ENCODE data around the gene SLC12A3. TPM values are rescaled to one million over a fixed set of nuclear protein-coding genes. Genes with fewer than 3 reads are reported as not detected.

The SLC12A3 gene
- total and polyA plus RNA-seq, 5 donors from 2014 or later: not detected

DNA sequence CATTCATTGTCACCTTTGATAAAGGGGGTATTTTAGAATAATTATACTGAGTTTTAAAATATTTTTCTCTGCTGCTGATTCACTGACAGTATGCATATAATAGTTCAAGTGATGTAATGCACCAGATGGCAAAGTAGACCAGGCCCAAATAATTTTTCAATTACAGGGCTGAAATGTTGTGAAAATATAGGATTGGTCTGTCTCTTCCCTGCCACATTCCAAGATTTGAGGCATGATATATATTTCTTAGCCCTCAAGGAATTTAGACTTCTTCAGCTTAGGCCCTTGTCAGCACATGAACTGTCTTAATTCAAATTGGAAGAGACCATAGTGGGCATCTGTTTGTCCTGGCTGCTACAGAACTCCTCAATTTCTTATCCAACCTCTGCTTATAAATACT is 39.2 kb upstream of the SLC12A3 start:
- peak overlapping the region in 2 of 3 donors; percentile 55 to 91 for H3K27ac Mint-ChIP-seq
- H3K27me3 Mint-ChIP-seq: peaks cover 7% of the 10 kb centered on the region
- H3K36me3 Mint-ChIP-seq: peaks cover 42% of the 10 kb centered on the region
- peak overlapping the region in 1 of 4 donors; percentile 27 for H3K4me3 Mint-ChIP-seq
- Histone ChIP-seq H3K36me3 (ENCODE audit: control insufficient read depth, insufficient read depth, low read length) (peaks cover 39% of the 10 kb centered on the region), H3K4me3 (ENCODE audit: low read depth, low read length) (no peak overlapping the region), H3K9me3 (ENCODE audit: control insufficient read depth in 2 of 2, low read length in 2 of 2) (no peaks in the 10 kb centered on the region), H3K4me1 (ENCODE audit: control insufficient read depth, insufficient read depth, low read length, poor library complexity, severe bottlenecking) (peaks cover 6% of the 10 kb centered on the region), H3K27ac (ENCODE audit: insufficient read depth, low read length, poor library complexity, severe bottlenecking) (peak overlapping the region; percentile 14), H3K27me3 (ENCODE audit: control insufficient read depth, insufficient read depth, low read length) (no peaks in the 10 kb centered on the region)
- no peak for DNase-seq
- peaks cover 14 to 48% (median 24%) of the 10 kb centered on the region in 4 donors for H3K4me1 Mint-ChIP-seq
- H3K9me3 Mint-ChIP-seq: peaks cover 0 to 1% (median 0%) of the 10 kb centered on the region in 7 donors
- no peak for ATAC-seq (ENCODE audit: low read depth in 2 of 2)

- H3K36me3 Mint-ChIP-seq: peaks cover 52% of the 10 kb centered on the region
Observed at GRCh38 chr16:56828647-56829046, 36.4 kb upstream of the SLC12A3 start.

DNA sequence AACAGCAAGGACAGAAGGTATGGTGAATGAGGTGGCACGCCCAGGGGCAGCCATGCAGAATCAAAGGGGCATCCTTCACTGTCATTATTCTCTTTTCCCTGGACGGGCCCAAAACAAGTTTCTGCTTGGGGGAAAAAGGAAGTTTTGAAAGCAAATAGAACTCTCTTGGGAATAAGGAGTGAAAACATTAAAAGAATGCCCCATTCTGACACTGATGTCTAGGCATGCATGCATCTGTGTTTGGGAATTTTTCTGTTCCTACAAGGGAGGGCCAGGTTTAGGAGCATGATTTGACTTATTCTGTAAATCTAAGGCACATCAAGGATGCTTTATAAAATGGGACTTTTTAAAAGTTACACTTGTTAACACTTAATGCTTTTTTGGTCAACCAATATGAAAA is 34.3 kb upstream of the SLC12A3 start:
- no peak overlapping the region for H3K4me3 ChIP-seq (ENCODE audit: low read depth, low read length)

More at GRCh38 chr16:56828647-56829046, 36.4 kb upstream of the SLC12A3 start:
- ATAC-seq (ENCODE audit: low read depth in 2 of 2) (no peak), DNase-seq (no peak)
- Histone ChIP-seq H3K4me3 (ENCODE audit: low read depth, low read length) (no peak overlapping the region), H3K4me1 (ENCODE audit: control insufficient read depth, insufficient read depth, low read length, poor library complexity, severe bottlenecking) (peaks cover 6% of the 10 kb centered on the region), H3K36me3 (ENCODE audit: control insufficient read depth, insufficient read depth, low read length) (peaks cover 44% of the 10 kb centered on the region), H3K27ac (ENCODE audit: insufficient read depth, low read length, poor library complexity, severe bottlenecking) (no peak overlapping the region), H3K9me3 (ENCODE audit: control insufficient read depth in 2 of 2, low read length in 2 of 2) (no peaks in the 10 kb centered on the region), H3K27me3 (ENCODE audit: control insufficient read depth, insufficient read depth, low read length) (no peaks in the 10 kb centered on the region)
- Mint-ChIP-seq H3K4me3 (peak overlapping the region in 1 of 4 donors; percentile 21), H3K27ac (peak overlapping the region in 1 of 3 donors; percentile 69), H3K27me3 (peaks cover 7% of the 10 kb centered on the region), H3K4me1 (peaks cover 14 to 48% (median 24%) of the 10 kb centered on the region in 4 donors), H3K9me3 (peaks cover 0 to 1% (median 0%) of the 10 kb centered on the region in 7 donors)

GRCh38 chr16:56832768-56833167 is 32.2 kb upstream of the SLC12A3 start:
- Mint-ChIP-seq H3K27me3 (no peaks in the 10 kb centered on the region), H3K27ac (peak overlapping the region in 1 of 3 donors; percentile 59), H3K9me3 (no peaks in the 10 kb centered on the region), H3K4me3 (no peak overlapping the region), H3K4me1 (peaks cover 5 to 21% (median 11%) of the 10 kb centered on the region in 4 donors), H3K36me3 (peaks cover 63% of the 10 kb centered on the region)
- no peaks in the 10 kb centered on the region for H3K9me3 ChIP-seq (ENCODE audit: control insufficient read depth in 2 of 2, low read length in 2 of 2)
- no peaks in the 10 kb centered on the region for H3K4me1 ChIP-seq (ENCODE audit: control insufficient read depth, insufficient read depth, low read length, poor library complexity, severe bottlenecking)
- DNase-seq (no peak), ATAC-seq (ENCODE audit: low read depth in 2 of 2) (no peak)
- H3K27me3 ChIP-seq (ENCODE audit: control insufficient read depth, insufficient read depth, low read length): no peaks in the 10 kb centered on the region
- H3K27ac ChIP-seq (ENCODE audit: insufficient read depth, low read length, poor library complexity, severe bottlenecking): no peak overlapping the region
- peaks cover 62% of the 10 kb centered on the region for H3K36me3 ChIP-seq (ENCODE audit: control insufficient read depth, insufficient read depth, low read length)
- H3K4me3 ChIP-seq (ENCODE audit: low read depth, low read length): no peak overlapping the region

More for the DNA sequence above, 34.3 kb upstream of the SLC12A3 start:
- H3K4me1 ChIP-seq (ENCODE audit: control insufficient read depth, insufficient read depth, low read length, poor library complexity, severe bottlenecking): peaks cover 6% of the 10 kb centered on the region
- Mint-ChIP-seq H3K36me3 (peaks cover 54% of the 10 kb centered on the region), H3K27me3 (peaks cover 4% of the 10 kb centered on the region), H3K4me3 (no peak overlapping the region), H3K27ac (peak overlapping the region; percentile 20 to 79 (median 69)), H3K4me1 (peaks cover 14 to 40% (median 23%) of the 10 kb centered on the region in 4 donors), H3K9me3 (peaks cover 0 to 1% (median 0%) of the 10 kb centered on the region in 7 donors)
- H3K36me3 ChIP-seq (ENCODE audit: control insufficient read depth, insufficient read depth, low read length): peaks cover 48% of the 10 kb centered on the region
- H3K27ac ChIP-seq (ENCODE audit: insufficient read depth, low read length, poor library complexity, severe bottlenecking): no peak overlapping the region
- no peak for ATAC-seq (ENCODE audit: low read depth in 2 of 2)
- no peaks in the 10 kb centered on the region for H3K27me3 ChIP-seq (ENCODE audit: control insufficient read depth, insufficient read depth, low read length)
- no peaks in the 10 kb centered on the region for H3K9me3 ChIP-seq (ENCODE audit: control insufficient read depth in 2 of 2, low read length in 2 of 2)
- no peak for DNase-seq

GRCh38 chr16:56833243-56833970 is 31.6 kb upstream of the SLC12A3 start:
- peaks cover 65% of the 10 kb centered on the region for H3K36me3 ChIP-seq (ENCODE audit: control insufficient read depth, insufficient read depth, low read length)
- Mint-ChIP-seq H3K9me3 (no peaks in the 10 kb centered on the region), H3K27ac (peak overlapping the region in 1 of 3 donors; percentile 71), H3K4me3 (no peak overlapping the region), H3K27me3 (no peaks in the 10 kb centered on the region), H3K4me1 (peaks cover 5 to 18% (median 11%) of the 10 kb centered on the region in 4 donors), H3K36me3 (peaks cover 70% of the 10 kb centered on the region)
- H3K9me3 ChIP-seq (ENCODE audit: control insufficient read depth in 2 of 2, low read length in 2 of 2): no peaks in the 10 kb centered on the region
- H3K27ac ChIP-seq (ENCODE audit: insufficient read depth, low read length, poor library complexity, severe bottlenecking): no peak overlapping the region
- ATAC-seq (ENCODE audit: low read depth in 2 of 2): no peak
- H3K4me3 ChIP-seq (ENCODE audit: low read depth, low read length): no peak overlapping the region
- DNase-seq: no peak
- no peaks in the 10 kb centered on the region for H3K4me1 ChIP-seq (ENCODE audit: control insufficient read depth, insufficient read depth, low read length, poor library complexity, severe bottlenecking)
- H3K27me3 ChIP-seq (ENCODE audit: control insufficient read depth, insufficient read depth, low read length): no peaks in the 10 kb centered on the region

DNA sequence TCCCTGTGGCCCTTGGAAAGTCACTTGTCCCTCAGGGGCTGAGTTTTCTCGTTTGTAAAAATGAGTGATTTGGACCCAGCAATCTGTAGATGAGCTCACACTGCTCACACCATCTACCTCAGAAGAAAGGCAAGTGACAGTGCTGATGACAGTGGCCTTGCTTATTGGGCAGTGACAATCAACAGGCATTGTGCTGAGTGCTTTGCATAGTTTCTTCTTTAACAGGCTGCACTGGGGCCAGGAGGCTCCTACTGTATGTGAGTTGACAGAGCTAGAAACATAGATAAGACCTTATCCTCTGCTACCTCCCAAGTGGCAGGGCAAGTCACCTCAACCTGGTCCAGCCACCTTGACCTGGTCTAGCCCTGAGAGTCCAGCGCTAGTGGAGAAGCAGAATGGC is 29.7 kb upstream of the SLC12A3 start:
- no peak overlapping the region for H3K4me3 Mint-ChIP-seq
- Histone ChIP-seq H3K27me3 (ENCODE audit: control insufficient read depth, insufficient read depth, low read length) (no peaks in the 10 kb centered on the region), H3K9me3 (ENCODE audit: control insufficient read depth in 2 of 2, low read length in 2 of 2) (no peaks in the 10 kb centered on the region), H3K4me3 (ENCODE audit: low read depth, low read length) (no peak overlapping the region), H3K27ac (ENCODE audit: insufficient read depth, low read length, poor library complexity, severe bottlenecking) (no peak overlapping the region), H3K36me3 (ENCODE audit: control insufficient read depth, insufficient read depth, low read length) (peaks cover 71% of the 10 kb centered on the region), H3K4me1 (ENCODE audit: control insufficient read depth, insufficient read depth, low read length, poor library complexity, severe bottlenecking) (no peaks in the 10 kb centered on the region)
- H3K27ac Mint-ChIP-seq: peak overlapping the region in 1 of 3 donors; percentile 44
- no peak for DNase-seq
- ATAC-seq (ENCODE audit: low read depth in 2 of 2): no peak
- no peaks in the 10 kb centered on the region for H3K9me3 Mint-ChIP-seq
- H3K4me1 Mint-ChIP-seq: peaks cover 0 to 20% (median 6%) of the 10 kb centered on the region in 4 donors
- H3K36me3 Mint-ChIP-seq: peaks cover 75% of the 10 kb centered on the region
- no peaks in the 10 kb centered on the region for H3K27me3 Mint-ChIP-seq

DNA sequence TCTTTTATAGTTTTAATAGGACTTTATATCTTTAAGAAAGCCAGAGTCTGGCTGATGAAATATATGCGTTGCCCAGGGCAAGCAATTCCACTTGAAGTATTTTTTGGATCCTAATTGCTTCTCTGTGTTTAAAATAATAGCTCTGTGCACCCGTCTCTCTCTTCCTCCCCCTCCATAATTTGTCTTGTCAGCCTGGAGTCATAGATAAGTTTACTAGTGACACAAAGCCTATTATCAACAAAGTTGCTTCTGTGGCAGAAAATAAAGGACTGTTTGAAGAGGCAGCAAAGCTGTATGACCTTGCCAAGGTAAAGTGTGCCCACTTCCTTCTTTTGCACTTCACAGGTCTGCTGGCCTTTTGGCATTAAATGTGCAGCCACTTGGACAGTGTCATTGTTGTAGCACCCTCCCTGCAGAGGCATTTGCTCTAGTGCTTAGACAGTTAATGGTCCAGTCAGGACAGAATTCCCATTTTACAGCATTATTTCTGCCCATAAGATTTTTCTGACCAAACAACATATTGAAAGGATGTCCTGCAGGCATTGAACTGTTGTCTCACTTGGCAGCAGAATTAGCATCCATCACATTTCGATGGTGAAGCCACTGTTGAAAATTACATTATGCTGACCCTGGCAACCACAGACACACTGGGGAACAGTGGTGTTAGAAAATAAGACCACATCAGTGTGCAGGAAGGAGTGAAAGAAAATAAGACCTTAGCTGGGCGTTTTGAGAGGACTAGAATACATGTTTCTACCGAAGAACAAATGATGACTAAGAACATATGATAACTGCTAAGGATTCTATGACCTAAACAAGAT is 28.4 kb upstream of the SLC12A3 start:
- H3K36me3 ChIP-seq (ENCODE audit: control insufficient read depth, insufficient read depth, low read length): peaks cover 67% of the 10 kb centered on the region
- Mint-ChIP-seq H3K9me3 (no peaks in the 10 kb centered on the region), H3K4me3 (no peak overlapping the region), H3K27ac (peak overlapping the region in 2 of 3 donors; percentile 20 to 77), H3K4me1 (peaks cover 0 to 20% (median 6%) of the 10 kb centered on the region in 4 donors), H3K27me3 (no peaks in the 10 kb centered on the region), H3K36me3 (peaks cover 74% of the 10 kb centered on the region)
- no peak overlapping the region for H3K4me3 ChIP-seq (ENCODE audit: low read depth, low read length)
- no peaks in the 10 kb centered on the region for H3K9me3 ChIP-seq (ENCODE audit: control insufficient read depth in 2 of 2, low read length in 2 of 2)
- H3K27me3 ChIP-seq (ENCODE audit: control insufficient read depth, insufficient read depth, low read length): no peaks in the 10 kb centered on the region
- no peak overlapping the region for H3K27ac ChIP-seq (ENCODE audit: insufficient read depth, low read length, poor library complexity, severe bottlenecking)
- no peak for DNase-seq
- H3K4me1 ChIP-seq (ENCODE audit: control insufficient read depth, insufficient read depth, low read length, poor library complexity, severe bottlenecking): no peaks in the 10 kb centered on the region
- no peak for ATAC-seq (ENCODE audit: low read depth in 2 of 2)

All from CD4-positive, CD25-positive, alpha-beta regulatory T cell (primary cell).